GM10266 (cell line): Measurements from ENCODE around the gene CD86.

Experiments
- DNase-seq: peaks from one replicate; pipeline ENCODE4 v3.0.0; 2012; ENCODE audit errors: extremely low spot score
- CTCF ChIP-seq: IDR thresholded peaks from 2 replicates; pipeline ENCODE4 v1.5.1; 2012; ENCODE audit warnings: mild to moderate bottlenecking, low read depth; ENCODE audit not compliant: control insufficient read depth, insufficient read depth; ENCODE audit errors: missing control alignments

CD86 gene

GRCh38 chr3:122081543-122082247, 26.5 kb downstream of the CD86 start:
- DNase-seq = no peak
- no peak for TF ChIP-seq CTCF

GRCh38 chr3:122082357-122082756, 27.2 kb downstream of the CD86 start:
- DNase-seq = no peak
- TF ChIP-seq CTCF = no peak

DNA sequence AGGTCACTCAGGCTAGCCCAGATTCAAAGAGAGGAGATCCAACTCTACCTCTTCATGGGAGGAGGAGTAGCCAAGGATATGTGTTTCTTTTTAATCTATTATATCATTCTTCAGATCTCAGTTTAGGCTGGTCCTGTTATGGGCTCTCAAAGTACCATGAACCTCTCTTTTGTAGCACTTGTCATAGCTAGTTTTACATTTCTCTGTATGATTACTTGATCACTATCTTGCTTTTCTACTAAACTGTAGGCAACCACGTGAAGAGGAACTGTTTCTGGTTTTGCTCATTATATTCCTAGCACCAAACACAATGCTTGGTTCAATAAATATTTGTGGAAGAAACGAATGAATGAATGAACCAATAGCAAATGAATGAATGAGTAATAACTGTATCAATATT, 29.6 kb downstream of the CD86 start:
- no peak for TF ChIP-seq CTCF
- no peak for DNase-seq

- TF ChIP-seq CTCF = no peak
- DNase-seq = no peak
These were observed 30.5 kb downstream of the CD86 start for GRCh38 chr3:122085673-122086072.

GRCh38 chr3:122088531-122088930, 33.4 kb downstream of the CD86 start:
- TF ChIP-seq CTCF = no peak
- no peak for DNase-seq

DNA sequence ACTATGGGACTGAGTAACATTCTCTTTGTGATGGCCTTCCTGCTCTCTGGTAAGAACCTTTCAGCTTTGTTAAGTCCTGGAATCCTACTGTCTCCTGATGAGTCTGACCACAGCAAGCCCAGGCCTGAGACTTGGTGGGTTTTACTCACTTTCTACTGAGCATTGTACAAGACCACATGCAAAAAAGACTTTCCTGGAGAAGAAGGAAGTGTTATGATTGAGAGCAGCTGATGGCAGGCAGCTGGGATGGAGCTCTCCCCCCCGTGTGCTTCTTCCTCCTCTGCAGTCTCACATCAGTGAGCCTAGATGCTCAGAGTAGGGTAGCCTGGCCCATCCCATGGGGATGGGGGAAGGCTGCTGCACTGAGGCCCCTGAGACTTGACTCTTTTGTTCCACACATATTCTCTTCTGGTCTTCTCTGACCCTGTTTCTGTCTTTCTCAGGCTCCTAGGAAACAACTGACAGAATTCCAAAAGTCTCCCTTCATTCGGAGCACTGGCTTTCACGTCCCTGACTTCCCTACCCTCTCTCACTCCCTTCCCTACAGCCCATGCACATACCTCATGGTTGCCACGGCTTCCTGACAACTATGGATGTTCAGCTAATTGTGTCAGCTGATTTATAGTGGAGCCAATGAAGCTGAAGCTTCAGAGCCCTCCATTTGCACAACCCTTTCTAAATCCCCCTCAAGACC, 36.6 kb downstream of the CD86 start:
- DNase-seq = no peak
- no peak for TF ChIP-seq CTCF
